GM12878 (cell line): ENCODE measurements around the gene HINT3.

Experiments used
- CBFB ChIP-seq: IDR thresholded peaks from 2 replicates; pipeline ENCODE4 v1.6.1; 2016; ENCODE audit warnings: antibody characterized with exemption, low read depth
- CTCF ChIP-seq, 3 experiments: IDR thresholded peaks in 2 of 3; conservative IDR thresholded peaks in 1 of 3; 2 replicates each; pipeline ENCODE4 v1.5.1; 2011; ENCODE audit warnings: low read depth in 3 of 3, low read length in 3 of 3, mild to moderate bottlenecking in 3 of 3, control low read depth in 2 of 3, moderate library complexity in 2 of 3, inconsistent platforms in 1 of 3, mixed read lengths in 1 of 3; ENCODE audit not compliant: control insufficient read depth in 2 of 3, insufficient read depth in 1 of 3; ENCODE audit errors: extremely low read depth in 1 of 3
- RAD21 ChIP-seq: IDR thresholded peaks from 2 replicates; pipeline ENCODE4 v1.6.1; 2011; ENCODE audit warnings: mild to moderate bottlenecking, low read depth, low read length, moderate library complexity; ENCODE audit not compliant: insufficient read depth
- SIN3A ChIP-seq: IDR thresholded peaks from 2 replicates; pipeline ENCODE4 v1.6.1; 2012; ENCODE audit warnings: low read depth, low read length, improper control_type of control experiment
- TAF1 ChIP-seq: IDR thresholded peaks from 2 replicates; pipeline ENCODE4 v1.6.1; 2011; ENCODE audit warnings: mild to moderate bottlenecking, low read depth, low read length, borderline replicate concordance
- ZNF384 ChIP-seq: IDR thresholded peaks from 2 replicates; pipeline ENCODE4 v1.6.1; 2012; ENCODE audit warnings: low read depth, mild to moderate bottlenecking, low read length, improper control_type of control experiment, borderline replicate concordance

DNA sequence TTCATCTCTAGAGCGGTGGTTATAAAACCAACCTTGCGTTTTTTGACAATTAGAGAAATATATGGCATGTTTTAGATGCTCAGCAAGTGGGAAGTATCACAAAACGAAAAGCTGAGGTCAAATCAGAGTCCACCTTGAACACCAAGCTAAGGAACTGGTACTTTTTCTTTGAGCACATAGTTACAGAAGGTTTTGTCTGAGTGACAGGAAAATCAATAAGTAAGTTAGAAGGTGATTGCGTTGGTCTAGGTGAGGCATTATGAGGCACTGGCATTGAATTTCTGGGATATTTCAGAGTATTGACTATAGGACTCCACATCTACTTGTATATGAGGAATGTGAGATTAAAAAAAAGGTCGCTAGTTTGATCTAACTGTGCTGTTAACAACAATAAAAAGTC is 597 bp upstream of the HINT3 start:
- TF ChIP-seq CTCF (IDR thresholded peaks at IDR 0.05 in 2 of 3, conservative IDR thresholded peaks at IDR 0.05 in 1 of 3; ENCODE audit: control insufficient read depth in 2 of 3, extremely low read depth in 1 of 3, insufficient read depth in 1 of 3, low read depth in 3 of 3, low read length in 3 of 3) (no peak), SIN3A (no peak), ZNF384 (no peak), TAF1 (no peak), RAD21 (no peak), CBFB (no peak)
